CD4-positive, alpha-beta memory T cell (primary cell): ENCODE measurements around the gene CLSTN2. TPM values are rescaled to one million over a fixed set of nuclear protein-coding genes. Genes with fewer than 3 reads are reported as not detected.

Source experiments
- CTCF ChIA-PET: fragments of 350-600 bp; sonication (Branson Sonifier 250); formaldehyde crosslinking; loops from one replicate; lab custom pipeline; 2021; ENCODE audit warnings: inconsistent platforms; ENCODE audit not compliant: partially characterized antibody; lab: Charles Lee
- POLR2A ChIA-PET: fragments of 350-600 bp; sonication (Branson Sonifier 250); formaldehyde crosslinking; loops from one replicate; lab custom pipeline; 2021; ENCODE audit not compliant: partially characterized antibody; lab: Charles Lee
- DNase-seq, 5 donors: peaks; one replicate each; pipeline versions ENCODE4 v3.0.0 to v3.0.0-alpha.2; 2020 to 2022; ENCODE audit warnings: mixed read lengths in 1 of 5
- H3K27ac ChIP-seq: one replicate; pipeline ENCODE4 v1.7.0; 2013; ENCODE audit warnings: low read depth, low read length
- H3K27me3 ChIP-seq: 2 replicates; pipeline ENCODE4 v1.7.0; 2013; ENCODE audit warnings: mild to moderate bottlenecking, low read length, moderate library complexity; ENCODE audit not compliant: insufficient read depth
- H3K36me3 ChIP-seq: 2 replicates; pipeline ENCODE4 v1.7.0; 2013; ENCODE audit warnings: mild to moderate bottlenecking, low read length, moderate library complexity; ENCODE audit not compliant: insufficient read depth
- H3K4me1 ChIP-seq: 2 replicates; pipeline ENCODE4 v1.7.0; 2013; ENCODE audit warnings: mild to moderate bottlenecking, low read length, moderate library complexity; ENCODE audit not compliant: insufficient read depth
- H3K4me3 ChIP-seq, 2 donors: one replicate each; pipeline ENCODE4 v1.7.0; 2013; ENCODE audit warnings: low read length in 2 of 2, mild to moderate bottlenecking in 1 of 2
- H3K9me3 ChIP-seq, 2 donors: one replicate each; pipeline ENCODE4 v1.7.0; 2013; ENCODE audit warnings: low read length in 2 of 2, control low read depth in 1 of 2; ENCODE audit not compliant: control insufficient read depth in 1 of 2
- H3K27ac Mint-ChIP-seq, 7 donors: one replicate each; pipeline ENCODE4 v1.8.0; 2020 to 2021; ENCODE audit warnings: mixed read lengths in 7 of 7, mild to moderate bottlenecking in 6 of 7, inconsistent platforms in 3 of 7, moderate library complexity in 3 of 7
- H3K27me3 Mint-ChIP-seq, 2 donors: one replicate each; pipeline ENCODE4 v1.8.0; 2020 to 2021; ENCODE audit warnings: mixed read lengths in 2 of 2
- H3K36me3 Mint-ChIP-seq, 2 donors: one replicate each; pipeline ENCODE4 v1.8.0; 2020 to 2021; ENCODE audit warnings: mixed read lengths in 2 of 2, inconsistent platforms in 1 of 2, mild to moderate bottlenecking in 1 of 2
- H3K4me1 Mint-ChIP-seq, 4 donors: one replicate each; pipeline ENCODE4 v1.8.0; 2020 to 2021; ENCODE audit warnings: mixed read lengths in 4 of 4, mild to moderate bottlenecking in 1 of 4
- H3K4me3 Mint-ChIP-seq, 8 donors: one replicate each; pipeline ENCODE4 v1.8.0; 2020 to 2021; ENCODE audit warnings: mixed read lengths in 8 of 8, mild to moderate bottlenecking in 7 of 8, moderate library complexity in 6 of 8, inconsistent platforms in 3 of 8
- H3K9me3 Mint-ChIP-seq, 8 donors: one replicate each; pipeline ENCODE4 v1.8.0; 2020 to 2021; ENCODE audit warnings: mixed read lengths in 8 of 8, mild to moderate bottlenecking in 5 of 8, inconsistent platforms in 3 of 8, moderate library complexity in 1 of 8
- intact Hi-C: fragments of 100-400 bp; cut with micrococcal nuclease; formaldehyde crosslinking; loops from one replicate; pipeline ENCODE4 v1.15.1; 2023
- polyA plus RNA-seq, 2 donors: library from polyadenylated mRNA; unstranded; fragments of 300-500 nt; fragmentation: Illumina TruSeq; gene quantifications; one replicate each; pipeline ENCODE4 v1.2.3, GENCODE V29; 2021
- total RNA-seq, 2 experiments: library from RNA; stranded (reverse); gene quantifications; one replicate each; pipeline ENCODE4 v1.2.3, GENCODE V29; 2021

Gene CLSTN2
- total and polyA plus RNA-seq, 4 experiments from 2014 or later: not detected

- intact Hi-C loops: no loop called here
These were observed 587.8 kb downstream of the CLSTN2 start for GRCh38 chr3:140522653-140523380.

GRCh38 chr3:140523600-140523999, 588.6 kb downstream of the CLSTN2 start:
- H3K27ac ChIP-seq: no peak overlapping the region
- peaks cover 5 to 23% (median 9%) of the 10 kb centered on the region in 8 donors for H3K9me3 Mint-ChIP-seq
- H3K27me3 Mint-ChIP-seq: peaks cover 5 to 17% of the 10 kb centered on the region in 2 donors
- peak overlapping the region in 1 of 8 donors; percentile 49 for H3K4me3 Mint-ChIP-seq
- ChIA-PET CTCF (no interaction called here), POLR2A (no interaction called here)
- no peak for DNase-seq
- H3K27ac Mint-ChIP-seq: no peak overlapping the region
- no peaks in the 10 kb centered on the region for H3K4me1 ChIP-seq
- no peaks in the 10 kb centered on the region for H3K36me3 ChIP-seq
- no peaks in the 10 kb centered on the region for H3K9me3 ChIP-seq
- intact Hi-C loops: no loop called here
- H3K4me1 Mint-ChIP-seq: no peaks in the 10 kb centered on the region
- H3K36me3 Mint-ChIP-seq: no peaks in the 10 kb centered on the region
- no peaks in the 10 kb centered on the region for H3K27me3 ChIP-seq
- H3K4me3 ChIP-seq: no peak overlapping the region

More at GRCh38 chr3:140522653-140523380, 587.8 kb downstream of the CLSTN2 start:
- H3K4me1 Mint-ChIP-seq: no peaks in the 10 kb centered on the region
- Histone ChIP-seq H3K36me3 (no peaks in the 10 kb centered on the region), H3K27me3 (no peaks in the 10 kb centered on the region), H3K27ac (no peak overlapping the region), H3K4me3 (no peak overlapping the region), H3K4me1 (no peaks in the 10 kb centered on the region), H3K9me3 (no peaks in the 10 kb centered on the region)
- peaks cover 6 to 26% (median 13%) of the 10 kb centered on the region in 8 donors for H3K9me3 Mint-ChIP-seq
- POLR2A ChIA-PET: no interaction called here
- no peak overlapping the region for H3K27ac Mint-ChIP-seq
- H3K36me3 Mint-ChIP-seq: no peaks in the 10 kb centered on the region
- peaks cover 5 to 17% of the 10 kb centered on the region in 2 donors for H3K27me3 Mint-ChIP-seq
- no peak overlapping the region for H3K4me3 Mint-ChIP-seq
- CTCF ChIA-PET: no interaction called here
- no peak for DNase-seq

- intact Hi-C loops: no loop called here
- Histone ChIP-seq H3K27ac (no peak overlapping the region), H3K27me3 (no peaks in the 10 kb centered on the region), H3K9me3 (no peaks in the 10 kb centered on the region), H3K36me3 (no peaks in the 10 kb centered on the region), H3K4me3 (no peak overlapping the region), H3K4me1 (no peaks in the 10 kb centered on the region)
- ChIA-PET POLR2A (no interaction called here), CTCF (no interaction called here)
- no peak for DNase-seq
- Mint-ChIP-seq H3K4me3 (no peak overlapping the region), H3K27me3 (peaks cover 5 to 7% of the 10 kb centered on the region in 2 donors), H3K9me3 (peaks cover 0 to 9% (median 4%) of the 10 kb centered on the region in 8 donors), H3K4me1 (no peaks in the 10 kb centered on the region), H3K36me3 (no peaks in the 10 kb centered on the region), H3K27ac (no peak overlapping the region)
These were observed 592.2 kb downstream of the CLSTN2 start for GRCh38 chr3:140527156-140527555.

- Mint-ChIP-seq H3K27me3 (peaks cover 0 to 3% of the 10 kb centered on the region in 2 donors), H3K36me3 (no peaks in the 10 kb centered on the region), H3K4me1 (no peaks in the 10 kb centered on the region), H3K4me3 (no peak overlapping the region), H3K9me3 (peaks cover 0 to 7% (median 4%) of the 10 kb centered on the region in 8 donors), H3K27ac (no peak overlapping the region)
- ChIA-PET CTCF (no interaction called here), POLR2A (no interaction called here)
- intact Hi-C loops: no loop called here
- no peaks in the 10 kb centered on the region for H3K27me3 ChIP-seq
- H3K9me3 ChIP-seq: no peaks in the 10 kb centered on the region
- H3K4me1 ChIP-seq: no peaks in the 10 kb centered on the region
- no peak overlapping the region for H3K4me3 ChIP-seq
- no peaks in the 10 kb centered on the region for H3K36me3 ChIP-seq
- DNase-seq: no peak
- no peak overlapping the region for H3K27ac ChIP-seq
These were observed 594.1 kb downstream of the CLSTN2 start for GRCh38 chr3:140529096-140529495.

- no peaks in the 10 kb centered on the region for H3K27me3 ChIP-seq
- ChIA-PET POLR2A (no interaction called here), CTCF (no interaction called here)
- Mint-ChIP-seq H3K27ac (no peak overlapping the region), H3K36me3 (no peaks in the 10 kb centered on the region), H3K27me3 (peaks cover 0 to 3% of the 10 kb centered on the region in 2 donors), H3K9me3 (peaks cover 0 to 5% (median 3%) of the 10 kb centered on the region in 8 donors), H3K4me3 (no peak overlapping the region), H3K4me1 (no peaks in the 10 kb centered on the region)
- H3K4me3 ChIP-seq: no peak overlapping the region
- no peak overlapping the region for H3K27ac ChIP-seq
- DNase-seq: no peak
- no peaks in the 10 kb centered on the region for H3K36me3 ChIP-seq
- intact Hi-C loops: no loop called here
- H3K4me1 ChIP-seq: no peaks in the 10 kb centered on the region
- no peaks in the 10 kb centered on the region for H3K9me3 ChIP-seq
These were observed 594.6 kb downstream of the CLSTN2 start for GRCh38 chr3:140529558-140529957.

GRCh38 chr3:140530131-140530530, 595.1 kb downstream of the CLSTN2 start:
- H3K4me3 Mint-ChIP-seq: no peak overlapping the region
- H3K36me3 Mint-ChIP-seq: no peaks in the 10 kb centered on the region
- peaks cover 0 to 5% (median under 1%) of the 10 kb centered on the region in 8 donors for H3K9me3 Mint-ChIP-seq
- intact Hi-C loops: no loop called here
- ChIA-PET CTCF (no interaction called here), POLR2A (no interaction called here)
- Histone ChIP-seq H3K36me3 (no peaks in the 10 kb centered on the region), H3K9me3 (no peaks in the 10 kb centered on the region), H3K27ac (no peak overlapping the region), H3K4me3 (no peak overlapping the region), H3K27me3 (no peaks in the 10 kb centered on the region), H3K4me1 (no peaks in the 10 kb centered on the region)
- DNase-seq: no peak
- peaks cover 0 to under 1% of the 10 kb centered on the region in 2 donors for H3K27me3 Mint-ChIP-seq
- H3K27ac Mint-ChIP-seq: no peak overlapping the region
- H3K4me1 Mint-ChIP-seq: no peaks in the 10 kb centered on the region

- intact Hi-C loops: no loop called here
- Histone ChIP-seq H3K4me1 (no peaks in the 10 kb centered on the region), H3K4me3 (no peak overlapping the region), H3K27me3 (no peaks in the 10 kb centered on the region), H3K9me3 (no peaks in the 10 kb centered on the region), H3K36me3 (no peaks in the 10 kb centered on the region), H3K27ac (no peak overlapping the region)
- Mint-ChIP-seq H3K36me3 (no peaks in the 10 kb centered on the region), H3K4me1 (no peaks in the 10 kb centered on the region), H3K4me3 (no peak overlapping the region), H3K27me3 (no peaks in the 10 kb centered on the region), H3K9me3 (peaks cover 0 to 5% (median 0%) of the 10 kb centered on the region in 8 donors), H3K27ac (no peak overlapping the region)
- no peak for DNase-seq
- POLR2A ChIA-PET: no interaction called here
- CTCF ChIA-PET: no interaction called here
These were observed 595.6 kb downstream of the CLSTN2 start for GRCh38 chr3:140530603-140531002.
